Daoy (cell line): ENCODE results near the gene LASP1. TPM values are rescaled to one million over a fixed set of nuclear protein-coding genes. Genes with fewer than 3 reads are reported as not detected.

Source experiments
- DNase-seq: peaks from one replicate; pipeline ENCODE4 v3.0.0-alpha.2; 2015; ENCODE audit warnings: low read depth
- total RNA-seq: library from RNA; depleted of rRNA; stranded (reverse); fragments of >200 nt; shearing (Covaris generic); gene quantifications from 2 replicates; pipeline ENCODE4 v1.2.3, GENCODE V29; 2014

Gene LASP1
- total RNA-seq, 1 experiment from 2014 or later: 77.9 TPM

DNA sequence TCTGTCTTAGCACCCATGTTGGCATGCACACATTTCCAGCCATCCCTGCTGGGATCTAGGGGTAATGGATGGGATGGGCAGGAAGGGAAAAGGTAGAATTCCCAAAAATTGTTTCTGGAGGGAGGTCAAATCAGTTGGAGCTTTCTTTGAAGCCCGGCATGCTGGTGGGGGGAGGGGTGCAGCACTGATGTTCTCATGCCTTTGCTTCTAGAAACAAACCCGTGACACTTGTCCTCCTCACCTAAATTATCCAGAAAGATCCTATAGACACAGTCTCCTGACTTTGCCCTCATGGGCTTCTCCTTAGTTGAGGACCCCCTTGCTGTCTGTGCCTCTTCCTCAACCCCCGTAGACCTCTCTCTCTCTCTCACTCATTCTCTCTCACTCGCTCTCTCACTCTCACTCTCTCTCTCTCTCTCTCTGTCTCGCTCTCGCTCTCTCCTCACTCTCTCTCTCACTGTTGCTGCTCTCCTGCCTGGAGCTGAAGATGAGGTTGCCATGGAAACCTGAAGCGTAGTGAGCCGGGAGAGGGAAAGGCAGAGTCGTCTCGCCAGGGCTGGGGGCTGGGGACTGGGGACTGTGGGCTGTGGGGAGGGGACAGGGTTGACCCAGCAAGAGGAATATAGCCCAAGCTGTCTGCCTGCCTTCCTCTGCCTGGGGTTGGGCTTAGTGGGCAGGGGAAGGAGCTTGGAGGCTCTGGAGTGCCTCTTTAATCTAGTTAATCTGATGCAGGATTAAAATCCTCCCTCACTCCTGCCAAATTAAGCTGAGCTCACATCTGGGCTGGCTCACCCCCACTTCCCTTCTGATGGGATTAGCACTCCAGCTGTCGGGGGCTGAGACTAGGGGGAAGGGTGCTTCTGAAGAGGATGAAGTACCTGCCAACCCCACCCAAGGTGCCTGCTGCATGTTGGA lies 16.1 kb downstream of the LASP1 start:
- DNase-seq: no peak

DNA sequence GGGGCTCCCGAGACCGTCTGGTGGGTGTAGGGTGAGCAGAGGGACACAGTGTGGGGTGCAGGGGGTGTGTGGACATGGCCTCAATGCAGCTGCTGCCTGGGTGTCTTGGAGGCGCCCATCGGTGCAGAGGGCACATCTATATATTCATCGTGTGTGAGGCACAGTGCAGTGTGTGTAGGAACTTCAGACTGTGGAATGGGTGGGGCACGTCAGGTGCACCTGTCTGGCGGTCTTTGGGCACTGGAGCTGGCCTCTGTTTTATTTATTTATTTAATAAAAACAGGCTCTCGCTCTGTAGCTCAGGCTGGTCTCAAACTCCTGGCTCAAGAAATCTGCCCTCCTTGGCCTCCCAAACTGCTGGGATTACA lies 16.8 kb downstream of the LASP1 start:
- no peak for DNase-seq

DNA sequence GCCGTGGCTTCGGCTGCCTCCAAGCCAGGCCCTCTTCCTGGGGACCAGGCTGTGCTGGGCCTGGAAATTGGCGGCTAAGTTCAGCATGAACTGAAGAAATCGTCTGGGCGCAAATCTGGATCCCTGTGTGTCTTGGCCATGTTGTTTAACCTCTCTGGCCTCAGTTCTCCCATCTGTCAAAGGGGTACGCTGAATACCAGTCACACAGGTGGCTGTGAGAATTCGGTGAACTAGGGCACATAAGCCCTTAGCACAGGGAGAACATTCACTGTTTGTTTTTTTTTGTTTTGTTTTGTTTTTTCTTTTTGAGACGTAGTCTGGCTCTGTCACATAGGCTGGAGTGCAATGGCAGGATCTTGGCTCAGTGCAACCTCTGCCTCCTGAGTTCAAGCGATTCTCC lies 19.0 kb downstream of the LASP1 start:
- no peak for DNase-seq

GRCh38 chr17:38889745-38890409 lies 20.0 kb downstream of the LASP1 start:
- DNase-seq: no peak

GRCh38 chr17:38890410-38890746 lies 20.5 kb downstream of the LASP1 start:
- DNase-seq: no peak

GRCh38 chr17:38891441-38891840 lies 21.6 kb downstream of the LASP1 start:
- no peak for DNase-seq

- DNase-seq: no peak
Observed at GRCh38 chr17:38892083-38892482, 22.2 kb downstream of the LASP1 start.

GRCh38 chr17:38892620-38893019 lies 22.8 kb downstream of the LASP1 start:
- DNase-seq: no peak

DNA sequence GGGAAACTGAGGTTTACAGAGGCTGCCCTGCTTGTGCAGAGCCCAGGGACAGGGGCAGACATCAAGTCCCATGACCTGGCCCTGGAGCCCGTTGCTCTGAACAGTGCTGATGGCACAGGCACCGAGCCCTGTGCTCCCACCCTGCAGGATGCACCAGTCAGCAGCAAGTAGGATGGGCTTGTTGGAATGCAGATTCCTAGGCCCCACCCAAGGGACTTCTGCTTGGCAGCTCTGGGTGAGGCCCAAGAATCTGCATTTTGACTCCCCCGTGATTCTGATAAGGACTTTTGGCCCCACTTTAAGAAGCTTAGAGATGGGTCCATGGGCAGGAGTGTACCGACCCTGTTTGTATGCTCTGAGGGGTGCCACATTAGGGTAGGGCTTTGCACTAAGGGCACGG lies 23.3 kb downstream of the LASP1 start:
- no peak for DNase-seq

- no peak for DNase-seq
Observed at GRCh38 chr17:38893607-38894006, 23.7 kb downstream of the LASP1 start.

- DNase-seq: no peak
Observed at GRCh38 chr17:38894276-38894675, 24.4 kb downstream of the LASP1 start.

GRCh38 chr17:38896346-38896954 lies 26.6 kb downstream of the LASP1 start:
- no peak for DNase-seq

GRCh38 chr17:38897176-38897575 lies 27.3 kb downstream of the LASP1 start:
- DNase-seq: no peak

GRCh38 chr17:38897671-38898290 lies 27.9 kb downstream of the LASP1 start:
- no peak for DNase-seq

DNA sequence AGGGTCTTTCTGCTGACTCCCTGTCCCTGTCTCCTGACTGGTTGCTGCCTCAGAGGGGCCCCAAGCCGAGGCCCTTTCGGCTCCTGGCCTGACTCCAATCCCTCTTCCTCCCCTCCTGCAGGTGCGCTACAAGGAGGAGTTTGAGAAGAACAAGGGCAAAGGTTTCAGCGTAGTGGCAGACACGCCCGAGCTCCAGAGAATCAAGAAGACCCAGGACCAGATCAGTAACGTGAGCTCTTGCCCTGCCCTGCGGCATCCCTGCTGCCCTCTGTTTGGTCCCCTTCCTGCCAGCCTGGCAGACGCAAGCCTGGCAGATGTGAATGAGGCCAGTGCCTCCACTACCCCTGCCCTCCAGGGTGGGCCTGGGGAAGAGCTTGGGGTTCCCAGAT lies 28.4 kb downstream of the LASP1 start:
- DNase-seq: no peak

- DNase-seq: peak; percentile 29
Observed at GRCh38 chr17:38898812-38899348, 29.0 kb downstream of the LASP1 start.

- no peak for DNase-seq
Observed at GRCh38 chr17:38899421-38899820, 29.6 kb downstream of the LASP1 start.

GRCh38 chr17:38900978-38901656 lies 31.3 kb downstream of the LASP1 start:
- peak; percentile 95 for DNase-seq

DNA sequence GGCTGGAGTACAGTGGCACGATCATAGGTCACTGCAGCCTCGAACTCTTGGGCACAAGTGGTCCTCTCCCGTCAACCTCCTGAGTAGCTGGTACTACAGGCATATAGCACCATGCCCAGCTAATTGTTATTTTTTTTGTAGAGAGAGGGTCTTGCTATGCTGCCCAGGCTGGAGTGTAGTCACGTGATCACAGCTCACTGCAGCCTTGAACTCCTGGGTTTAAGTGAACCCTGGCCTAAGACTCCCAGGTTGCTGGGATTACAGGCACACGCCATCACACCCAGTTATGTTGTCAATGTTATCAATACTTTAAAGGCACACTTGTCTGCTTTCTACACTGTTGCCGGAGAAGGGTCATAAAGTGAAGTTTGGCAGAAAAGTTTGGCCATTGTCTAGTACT lies 33.5 kb downstream of the LASP1 start:
- no peak for DNase-seq

- DNase-seq: no peak
Observed at GRCh38 chr17:38904892-38905291, 35.0 kb downstream of the LASP1 start.

GRCh38 chr17:38905375-38905774 lies 35.5 kb downstream of the LASP1 start:
- DNase-seq: no peak
